Measurements from ENCODE around the gene TACC2. TPM values are rescaled to one million over a fixed set of nuclear protein-coding genes. Genes with fewer than 3 reads are reported as not detected.

The TACC2 gene
- total RNA-seq, 4 donors from 2014 or later, result 206 to 606 (median 261) TPM

- no peak overlapping the region for H3K27ac ChIP-seq
- no peaks in the 10 kb centered on the region for H3K27me3 ChIP-seq
- H3K9me3 ChIP-seq, result no peaks in the 10 kb centered on the region
- TF ChIP-seq POLR2A (IDR thresholded peaks at IDR 0.05), result no peak
- no peak for TF ChIP-seq EP300 (IDR thresholded peaks at IDR 0.05)
- TF ChIP-seq POLR2AphosphoS5 (IDR thresholded peaks at IDR 0.05), result no peak
- no peak for TF ChIP-seq CTCF (IDR thresholded peaks at IDR 0.05)
- 100% methylated on average over 3 of the region's 3 CpGs for WGBS
- H3K36me3 ChIP-seq, result no peaks in the 10 kb centered on the region
- H3K4me3 ChIP-seq, result no peak overlapping the region
- DNase-seq (ENCODE audit: low spot score in 2 of 2), result no peak
- peaks cover 36% of the 10 kb centered on the region for H3K4me1 ChIP-seq
Observed at GRCh38 chr10:122178655-122179054, 189.7 kb downstream of the TACC2 start.

- Histone ChIP-seq H3K4me1 (peaks cover 24% of the 10 kb centered on the region), H3K27me3 (no peaks in the 10 kb centered on the region), H3K9me3 (no peaks in the 10 kb centered on the region), H3K36me3 (peaks cover 2% of the 10 kb centered on the region), H3K27ac (no peak overlapping the region), H3K4me3 (no peak overlapping the region)
- no peak for TF ChIP-seq POLR2AphosphoS5 (IDR thresholded peaks at IDR 0.05)
- TF ChIP-seq CTCF (IDR thresholded peaks at IDR 0.05), result no peak
- TF ChIP-seq POLR2A (IDR thresholded peaks at IDR 0.05), result no peak
- no peak for TF ChIP-seq EP300 (IDR thresholded peaks at IDR 0.05)
- DNase-seq (ENCODE audit: low spot score in 2 of 2), result no peak
- 64% methylated on average over 5 of the region's 5 CpGs for WGBS
Observed at GRCh38 chr10:122181041-122181732, 192.2 kb downstream of the TACC2 start.

- peaks cover 5% of the 10 kb centered on the region for H3K36me3 ChIP-seq
- DNase-seq (ENCODE audit: low spot score in 2 of 2), result no peak
- no peak overlapping the region for H3K4me3 ChIP-seq
- H3K4me1 ChIP-seq, result peaks cover 24% of the 10 kb centered on the region
- 30% methylated on average over 4 of the region's 4 CpGs for WGBS
- no peak for TF ChIP-seq POLR2A (IDR thresholded peaks at IDR 0.05)
- no peak for TF ChIP-seq POLR2AphosphoS5 (IDR thresholded peaks at IDR 0.05)
- TF ChIP-seq EP300 (IDR thresholded peaks at IDR 0.05), result no peak
- TF ChIP-seq CTCF (IDR thresholded peaks at IDR 0.05), result no peak
- no peak overlapping the region for H3K27ac ChIP-seq
- H3K27me3 ChIP-seq, result no peaks in the 10 kb centered on the region
- H3K9me3 ChIP-seq, result no peaks in the 10 kb centered on the region
Observed at GRCh38 chr10:122181876-122182275, 192.9 kb downstream of the TACC2 start.

- no peaks in the 10 kb centered on the region for H3K27me3 ChIP-seq
- H3K4me1 ChIP-seq, result peaks cover 24% of the 10 kb centered on the region
- H3K27ac ChIP-seq, result no peak overlapping the region
- no peak for TF ChIP-seq EP300 (IDR thresholded peaks at IDR 0.05)
- TF ChIP-seq POLR2AphosphoS5 (IDR thresholded peaks at IDR 0.05), result no peak
- TF ChIP-seq POLR2A (IDR thresholded peaks at IDR 0.05), result no peak
- no peak for TF ChIP-seq CTCF (IDR thresholded peaks at IDR 0.05)
- WGBS, result 47% methylated on average over 6 of the region's 6 CpGs
- DNase-seq (ENCODE audit: low spot score in 2 of 2), result no peak
- H3K9me3 ChIP-seq, result no peaks in the 10 kb centered on the region
- peaks cover 5% of the 10 kb centered on the region for H3K36me3 ChIP-seq
- H3K4me3 ChIP-seq, result no peak overlapping the region
Observed at GRCh38 chr10:122182308-122182707, 193.3 kb downstream of the TACC2 start.

GRCh38 chr10:122184254-122184653 lies 195.3 kb downstream of the TACC2 start:
- DNase-seq (ENCODE audit: low spot score in 2 of 2), result no peak
- TF ChIP-seq CTCF (IDR thresholded peaks at IDR 0.05), result no peak
- no peak for TF ChIP-seq POLR2AphosphoS5 (IDR thresholded peaks at IDR 0.05)
- TF ChIP-seq POLR2A (IDR thresholded peaks at IDR 0.05), result no peak
- no peak for TF ChIP-seq EP300 (IDR thresholded peaks at IDR 0.05)
- peaks cover 24% of the 10 kb centered on the region for H3K4me1 ChIP-seq
- H3K27ac ChIP-seq, result no peak overlapping the region
- WGBS, result 66% methylated on average over 6 of the region's 6 CpGs
- H3K27me3 ChIP-seq, result no peaks in the 10 kb centered on the region
- peaks cover 5% of the 10 kb centered on the region for H3K36me3 ChIP-seq
- no peak overlapping the region for H3K4me3 ChIP-seq
- no peaks in the 10 kb centered on the region for H3K9me3 ChIP-seq

Data from suprapubic skin (tissue), 4 donors.